Measurements from ENCODE around the gene HDHD3. TPM values are rescaled to one million over a fixed set of nuclear protein-coding genes. Genes with fewer than 3 reads are reported as not detected.
"Not testable (repeated sequence)": the region's sequence is repeated elsewhere in the genome, so short reads cannot be mapped to it uniquely, and the experiment has no call there.

Gene HDHD3
- total RNA-seq, 4 donors from 2014 or later = 44.7 to 50.3 (median 48.3) TPM

DNA sequence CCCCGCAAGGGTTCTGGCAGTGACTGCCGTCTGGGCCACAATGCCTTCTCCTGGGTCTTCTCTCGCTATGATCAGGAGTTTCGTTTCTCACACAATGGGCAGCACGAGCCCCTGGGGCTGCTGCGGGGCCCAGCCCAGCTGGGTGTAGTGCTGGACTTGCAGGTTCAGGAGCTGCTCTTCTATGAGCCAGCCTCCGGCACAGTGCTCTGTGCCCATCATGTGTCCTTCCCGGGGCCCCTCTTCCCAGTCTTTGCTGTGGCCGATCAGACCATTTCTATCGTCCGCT, 7.0 kb downstream of the HDHD3 start:
- WGBS, 2 donors = 81 to 87% methylated on average over 11 of the region's 11 CpGs
- intact Hi-C loops (cut with DNase I; ENCODE audit: low total_unique reads) = no loop called here
- H3K4me3 ChIP-seq (ENCODE audit: low read depth, poor library complexity, severe bottlenecking) = no peak overlapping the region
- no peak for DNase-seq (ENCODE audit: low spot score in 2 of 2)
- TF ChIP-seq POLR2A (IDR thresholded peaks at IDR 0.05) = no peak
- TF ChIP-seq, protein P1, sequence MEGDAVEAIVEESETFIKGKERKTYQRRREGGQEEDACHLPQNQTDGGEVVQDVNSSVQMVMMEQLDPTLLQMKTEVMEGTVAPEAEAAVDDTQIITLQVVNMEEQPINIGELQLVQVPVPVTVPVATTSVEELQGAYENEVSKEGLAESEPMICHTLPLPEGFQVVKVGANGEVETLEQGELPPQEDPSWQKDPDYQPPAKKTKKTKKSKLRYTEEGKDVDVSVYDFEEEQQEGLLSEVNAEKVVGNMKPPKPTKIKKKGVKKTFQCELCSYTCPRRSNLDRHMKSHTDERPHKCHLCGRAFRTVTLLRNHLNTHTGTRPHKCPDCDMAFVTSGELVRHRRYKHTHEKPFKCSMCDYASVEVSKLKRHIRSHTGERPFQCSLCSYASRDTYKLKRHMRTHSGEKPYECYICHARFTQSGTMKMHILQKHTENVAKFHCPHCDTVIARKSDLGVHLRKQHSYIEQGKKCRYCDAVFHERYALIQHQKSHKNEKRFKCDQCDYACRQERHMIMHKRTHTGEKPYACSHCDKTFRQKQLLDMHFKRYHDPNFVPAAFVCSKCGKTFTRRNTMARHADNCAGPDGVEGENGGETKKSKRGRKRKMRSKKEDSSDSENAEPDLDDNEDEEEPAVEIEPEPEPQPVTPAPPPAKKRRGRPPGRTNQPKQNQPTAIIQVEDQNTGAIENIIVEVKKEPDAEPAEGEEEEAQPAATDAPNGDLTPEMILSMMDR (IDR thresholded peaks at IDR 0.05) = no peak

DNA sequence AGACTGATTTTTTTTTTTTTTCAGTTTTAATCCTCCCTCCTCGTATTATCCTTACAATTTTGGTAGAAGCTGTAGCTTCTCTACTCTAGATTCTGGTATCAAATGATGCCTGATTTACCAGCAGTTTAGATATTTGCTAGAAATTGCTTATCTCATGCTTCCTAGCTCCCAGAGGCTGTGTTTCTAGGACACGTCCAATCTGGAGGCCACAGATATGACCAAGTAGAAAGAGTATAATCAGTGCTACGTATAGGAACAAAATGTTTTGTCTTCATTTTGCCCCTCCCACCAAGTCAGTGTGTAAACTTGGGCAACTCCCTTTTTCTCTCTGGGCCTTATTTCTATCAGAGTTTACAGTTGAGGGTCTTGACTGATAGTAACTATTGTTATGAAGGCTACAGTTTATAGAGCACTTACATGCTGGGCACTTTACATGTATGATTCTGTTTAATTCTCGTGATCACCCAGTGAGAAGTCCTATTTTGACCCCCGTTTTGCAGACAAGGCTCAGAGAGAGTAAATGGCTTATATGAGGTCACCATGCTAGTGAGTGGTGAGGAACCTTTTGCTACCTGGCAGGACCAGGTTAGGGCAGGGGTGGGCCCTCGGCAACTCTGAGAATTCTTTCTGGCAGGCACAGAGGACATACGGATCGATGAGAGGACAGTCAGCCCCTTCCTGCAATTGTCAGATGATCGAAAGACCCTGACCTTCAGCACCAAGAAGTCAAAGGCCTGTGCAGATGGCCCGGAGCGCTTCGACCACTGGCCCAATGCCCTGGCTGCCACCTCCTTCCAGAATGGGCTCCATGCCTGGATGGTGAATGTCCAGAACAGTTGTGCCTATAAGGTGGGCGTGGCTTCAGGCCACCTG, 7.6 kb downstream of the HDHD3 start:
- 72 to 79% methylated on average over 13 of the region's 13 CpGs for WGBS, 2 donors
- H3K4me3 ChIP-seq (ENCODE audit: low read depth, poor library complexity, severe bottlenecking) = no peak overlapping the region
- no peak for TF ChIP-seq POLR2A (IDR thresholded peaks at IDR 0.05)
- TF ChIP-seq, protein P1 (IDR thresholded peaks at IDR 0.05) = no peak
- DNase-seq (ENCODE audit: low spot score in 2 of 2) = no peak
- intact Hi-C loops (cut with DNase I; ENCODE audit: low total_unique reads) = no loop called here

DNA sequence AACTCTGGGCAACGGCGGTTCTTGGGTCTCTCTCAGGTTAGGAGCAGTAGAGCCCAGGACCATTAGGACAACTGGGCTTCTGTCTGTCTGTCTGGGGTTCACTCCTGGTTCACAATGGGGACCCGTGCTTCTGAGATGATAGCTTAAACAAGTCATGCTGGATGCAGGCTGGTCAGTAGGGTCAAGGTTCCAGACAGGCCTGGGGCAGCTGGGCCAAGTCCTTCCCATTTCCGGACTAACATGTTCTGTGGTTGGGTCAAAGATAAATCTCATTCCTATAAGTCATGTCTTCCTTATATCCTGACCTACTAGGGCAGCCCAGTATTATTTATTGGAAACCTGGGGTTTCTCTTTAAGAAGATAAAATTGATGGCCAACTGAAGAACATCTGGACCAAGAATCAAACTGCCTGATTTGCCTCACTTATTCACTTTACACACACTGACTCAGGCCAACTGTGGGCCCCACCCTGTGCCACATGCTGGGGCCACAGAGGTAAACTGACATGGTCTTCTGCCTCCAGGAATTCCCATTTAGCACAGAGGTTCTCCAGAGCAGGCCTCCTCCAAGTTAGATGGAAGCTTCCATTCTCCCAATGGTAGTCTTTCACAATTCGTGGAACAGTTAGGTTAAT, 8.3 kb downstream of the HDHD3 start:
- TF ChIP-seq POLR2A (IDR thresholded peaks at IDR 0.05) = no peak
- TF ChIP-seq, protein P1 (IDR thresholded peaks at IDR 0.05) = no peak
- intact Hi-C loops (cut with DNase I; ENCODE audit: low total_unique reads) = no loop called here
- 90 to 94% methylated on average over 5 of the region's 5 CpGs for WGBS, 2 donors

DNA sequence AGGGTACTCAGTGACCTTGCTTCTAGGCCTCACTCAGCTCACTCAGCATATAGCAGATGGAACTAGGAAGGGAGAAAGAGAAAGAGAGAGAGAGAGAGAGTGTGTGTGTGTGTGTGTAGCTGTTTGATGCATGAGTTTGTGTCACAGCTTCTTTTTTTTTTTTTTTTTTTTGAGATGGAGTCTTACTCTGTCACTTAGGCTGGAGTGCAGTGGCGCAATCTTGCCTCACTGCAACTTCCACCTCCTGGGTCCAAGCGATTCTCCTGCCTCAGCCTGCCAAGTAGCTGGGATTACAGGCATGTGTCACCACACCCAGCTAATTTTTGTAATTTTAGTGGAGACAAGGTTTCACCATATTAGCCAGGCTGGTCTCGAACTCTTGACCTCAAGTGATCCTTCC, 11.1 kb downstream of the HDHD3 start:
- intact Hi-C loops (cut with DNase I; ENCODE audit: low total_unique reads); DNase-seq (ENCODE audit: low spot score in 2 of 2); H3K4me3 ChIP-seq (ENCODE audit: low read depth, poor library complexity, severe bottlenecking): not testable (repeated sequence)
- 50 to 65% methylated on average over 3 of the region's 3 CpGs for WGBS, 2 donors

More for the DNA sequence above, 8.3 kb downstream of the HDHD3 start:
- no peak overlapping the region for H3K4me3 ChIP-seq (ENCODE audit: low read depth, poor library complexity, severe bottlenecking)
- DNase-seq (ENCODE audit: low spot score in 2 of 2) = no peak

DNA sequence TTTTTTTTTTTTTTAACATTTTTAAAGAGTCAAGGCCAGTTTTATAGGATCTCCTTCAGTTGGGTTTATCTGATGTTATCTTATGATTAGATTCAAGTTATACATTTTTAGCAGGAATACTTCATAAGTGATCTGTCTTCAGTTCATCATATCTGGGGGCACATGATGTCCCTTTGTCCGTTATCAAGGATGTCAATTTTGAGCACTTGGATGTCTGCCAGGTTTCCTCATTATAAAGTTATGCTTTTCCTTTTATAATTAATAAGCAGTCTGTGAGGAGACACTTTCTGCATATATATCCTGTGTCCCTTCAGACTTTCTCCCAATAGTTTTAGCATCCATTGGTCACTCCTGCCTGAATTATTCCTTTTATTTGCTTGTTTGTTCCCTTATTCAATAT, 11.8 kb downstream of the HDHD3 start:
- H3K4me3 ChIP-seq (ENCODE audit: low read depth, poor library complexity, severe bottlenecking) = no peak overlapping the region
- 58 to 59% methylated on average over 1 of the region's 1 CpG for WGBS, 2 donors
- DNase-seq (ENCODE audit: low spot score in 2 of 2) = no peak
- no peak for TF ChIP-seq POLR2A (IDR thresholded peaks at IDR 0.05)
- TF ChIP-seq, protein P1 (IDR thresholded peaks at IDR 0.05) = no peak
- intact Hi-C loops (cut with DNase I; ENCODE audit: low total_unique reads) = no loop called here

DNA sequence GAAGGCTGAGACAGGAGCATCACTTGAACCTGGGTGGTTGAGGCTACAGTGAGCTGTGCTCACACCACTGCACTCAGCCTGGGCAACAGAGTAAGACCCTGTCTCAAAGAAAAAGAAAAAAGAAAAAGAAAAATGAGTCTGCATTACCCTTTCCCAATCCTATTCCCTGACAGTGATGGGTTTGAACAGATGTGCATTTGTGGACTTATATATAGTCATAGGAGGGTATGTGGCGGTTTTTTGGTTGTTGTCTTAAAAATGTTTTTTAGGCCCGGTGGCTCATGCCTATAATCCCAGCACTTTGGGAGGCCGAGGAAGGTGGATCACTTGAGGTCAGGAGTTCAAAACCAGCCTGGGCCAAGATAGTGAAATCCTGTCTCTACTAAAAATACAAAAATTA, 13.4 kb downstream of the HDHD3 start:
- WGBS, 2 donors = 81 to 93% methylated on average over 3 of the region's 3 CpGs
- no peak for DNase-seq (ENCODE audit: low spot score in 2 of 2)
- TF ChIP-seq, protein P1 (IDR thresholded peaks at IDR 0.05) = no peak
- no peak for TF ChIP-seq POLR2A (IDR thresholded peaks at IDR 0.05)
- intact Hi-C loops (cut with DNase I; ENCODE audit: low total_unique reads) = no loop called here
- no peak overlapping the region for H3K4me3 ChIP-seq (ENCODE audit: low read depth, poor library complexity, severe bottlenecking)
